GM23338 (cell line): Measurements from ENCODE around the gene MEGF10. TPM values are rescaled to one million over a fixed set of nuclear protein-coding genes. Genes with fewer than 3 reads are reported as not detected.

Experiments
- ATAC-seq: fragments of 200-7000 bp; cut with Tn5 transposase; 3 replicates; pipeline ENCODE4 v1.9.1; 2020
- DNase-seq: peaks from one replicate; pipeline ENCODE4 v3.0.0-alpha.2; 2015; ENCODE audit warnings: low spot score
- H2AFZ ChIP-seq: fragments of 200-600 bp; sonication (generic); 2 replicates; pipeline ENCODE4 v1.8.0; 2016; ENCODE audit warnings: antibody characterized with exemption, mild to moderate bottlenecking, moderate library complexity
- H3F3A ChIP-seq: fragments of 200-600 bp; sonication (generic); replicated peaks from 2 replicates; pipeline ENCODE4 v1.8.0; 2017; ENCODE audit warnings: antibody characterized with exemption, mixed run types, low read depth
- H3K27ac ChIP-seq: fragments of 200-600 bp; sonication (generic); 2 replicates; pipeline ENCODE4 v1.6.1; 2016; ENCODE audit warnings: low read depth
- H3K27me3 ChIP-seq: fragments of 200-600 bp; sonication (generic); 2 replicates; pipeline ENCODE4 v1.8.0; 2016; ENCODE audit warnings: mild to moderate bottlenecking, mixed run types, moderate library complexity; ENCODE audit not compliant: insufficient read depth
- H3K36me3 ChIP-seq: fragments of 200-600 bp; sonication (generic); 2 replicates; pipeline ENCODE4 v1.8.0; 2016; ENCODE audit warnings: mild to moderate bottlenecking; ENCODE audit not compliant: insufficient read depth
- H3K4me1 ChIP-seq: fragments of 200-600 bp; sonication (generic); 2 replicates; pipeline ENCODE4 v1.8.0; 2016; ENCODE audit warnings: mild to moderate bottlenecking, moderate library complexity; ENCODE audit not compliant: insufficient read depth
- H3K4me2 ChIP-seq: fragments of 200-600 bp; sonication (generic); 2 replicates; pipeline ENCODE4 v1.7.1; 2017; ENCODE audit warnings: mixed run types
- H3K4me3 ChIP-seq: fragments of 200-600 bp; sonication (generic); 2 replicates; pipeline ENCODE4 v1.6.1; 2016; ENCODE audit warnings: mixed run types
- H3K79me2 ChIP-seq: fragments of 200-600 bp; sonication (generic); replicated peaks from 2 replicates; pipeline ENCODE4 v1.8.0; 2017; ENCODE audit warnings: mild to moderate bottlenecking; ENCODE audit not compliant: insufficient read depth
- H3K9me2 ChIP-seq: fragments of 200-600 bp; sonication (generic); 2 replicates; pipeline ENCODE4 v1.8.0; 2017; ENCODE audit not compliant: insufficient read depth
- H4K20me1 ChIP-seq: fragments of 200-600 bp; sonication (generic); replicated peaks from 2 replicates; pipeline ENCODE4 v1.8.0; 2017; ENCODE audit warnings: mild to moderate bottlenecking; ENCODE audit not compliant: insufficient read depth
- H3K27ac Mint-ChIP-seq: 2 replicates; pipeline ENCODE4 v1.8.0; 2020; ENCODE audit warnings: inconsistent platforms, mild to moderate bottlenecking, moderate library complexity, mixed read lengths
- H3K27me3 Mint-ChIP-seq: 3 replicates; pipeline ENCODE4 v1.8.0; 2022; ENCODE audit warnings: low read depth, mild to moderate bottlenecking, moderate library complexity, mixed read lengths, inconsistent platforms; ENCODE audit not compliant: insufficient read depth, poor library complexity
- H3K36me3 Mint-ChIP-seq: 3 replicates; pipeline ENCODE4 v1.8.0; 2021; ENCODE audit warnings: low read depth, mild to moderate bottlenecking, inconsistent platforms, moderate library complexity, mixed read lengths
- H3K4me1 Mint-ChIP-seq: 3 replicates; pipeline ENCODE4 v1.8.0; 2020; ENCODE audit warnings: mild to moderate bottlenecking, inconsistent platforms, mixed read lengths
- H3K4me3 Mint-ChIP-seq: 3 replicates; pipeline ENCODE4 v1.8.0; 2021; ENCODE audit warnings: moderate library complexity, mild to moderate bottlenecking, inconsistent platforms, mixed read lengths
- H3K9me3 Mint-ChIP-seq: 3 replicates; pipeline ENCODE4 v1.8.0; 2020; ENCODE audit warnings: moderate library complexity, mild to moderate bottlenecking, inconsistent platforms, mixed read lengths
- CREB1 ChIP-seq: fragments of 250-450 bp; sonication (Bioruptor Pico); IDR thresholded peaks from 2 replicates; pipeline ENCODE4 v1.5.0; 2020; ENCODE audit warnings: low read depth, mild to moderate bottlenecking, moderate library complexity
- CTCF ChIP-seq, 2 experiments: fragments of 200-600 bp in 1 of 2; sonication (generic) in 1 of 2; conservative IDR thresholded peaks; 2 replicates each; pipeline versions ENCODE4 v1.5.1 to v1.6.1; 2016 to 2017; ENCODE audit warnings: antibody characterized with exemption in 2 of 2, low read depth in 2 of 2, mild to moderate bottlenecking in 2 of 2, moderate library complexity in 1 of 2
- NANOG ChIP-seq: IDR thresholded peaks from 2 replicates; pipeline ENCODE4 v1.6.1; 2016; ENCODE audit warnings: antibody characterized with exemption, borderline replicate concordance
- STAT1 ChIP-seq: IDR thresholded peaks from one replicate; pipeline ENCODE4 v1.6.1; 2016; ENCODE audit warnings: antibody characterized with exemption; ENCODE audit not compliant: unreplicated experiment
- ZNF331 ChIP-seq: fragments of 250-450 bp; sonication (Bioruptor Pico); IDR thresholded peaks from 2 replicates; pipeline ENCODE4 v1.5.0; 2020; ENCODE audit warnings: low read depth, mild to moderate bottlenecking, moderate library complexity
- polyA plus RNA-seq: library from polyadenylated mRNA; unstranded; fragments of >200 nt; fragmentation: Nextera tagmentation; extraction: Ambion mirVana; gene quantifications from 2 replicates; pipeline ENCODE4 v1.2.1, GENCODE V29; 2016
- total RNA-seq: library from RNA; depleted of rRNA; stranded (reverse); fragments of >200 nt; shearing (Covaris generic); gene quantifications from 2 replicates; pipeline ENCODE4 v1.2.3, GENCODE V29; 2014
- TF ChIP-seq, protein P1 (sequence below): fragments of 250-450 bp; sonication (Bioruptor Pico); IDR thresholded peaks from 2 replicates; pipeline ENCODE4 v1.5.0; 2020; ENCODE audit warnings: mild to moderate bottlenecking, moderate library complexity

MEGF10 gene
- total and polyA plus RNA-seq, 2 experiments from 2014 or later: 4.5 to 28.3 TPM

GRCh38 chr5:127406326-127407121 lies 115.9 kb downstream of the MEGF10 start:
- H3K9me3 Mint-ChIP-seq: no peaks in the 10 kb centered on the region

More at GRCh38 chr5:127406326-127407121, 115.9 kb downstream of the MEGF10 start:
- Mint-ChIP-seq H3K4me1 (peaks cover 25% of the 10 kb centered on the region), H3K4me3 (0 out of 3 replicates have a peak overlapping the region, but pooled peaks have one; percentile 32), H3K27me3 (no peaks in the 10 kb centered on the region), H3K36me3 (peaks cover 22% of the 10 kb centered on the region), H3K27ac (peak overlapping the region; percentile 65)
- Histone ChIP-seq H3F3A (no peaks in the 10 kb centered on the region), H3K9me2 (no peaks in the 10 kb centered on the region), H3K4me3 (no peak overlapping the region), H2AFZ (no peak overlapping the region), H3K4me1 (peaks cover 13% of the 10 kb centered on the region), H3K79me2 (no peaks in the 10 kb centered on the region), H3K27me3 (no peaks in the 10 kb centered on the region), H3K27ac (peak overlapping the region; percentile 30; the same call in 1 of the 2 replicates), H3K4me2 (peak overlapping the region; percentile 10), H4K20me1 (no peaks in the 10 kb centered on the region), H3K36me3 (no peaks in the 10 kb centered on the region)
- DNase-seq (peak; percentile 55), ATAC-seq (peak; percentile 83)
- TF ChIP-seq, protein P1, sequence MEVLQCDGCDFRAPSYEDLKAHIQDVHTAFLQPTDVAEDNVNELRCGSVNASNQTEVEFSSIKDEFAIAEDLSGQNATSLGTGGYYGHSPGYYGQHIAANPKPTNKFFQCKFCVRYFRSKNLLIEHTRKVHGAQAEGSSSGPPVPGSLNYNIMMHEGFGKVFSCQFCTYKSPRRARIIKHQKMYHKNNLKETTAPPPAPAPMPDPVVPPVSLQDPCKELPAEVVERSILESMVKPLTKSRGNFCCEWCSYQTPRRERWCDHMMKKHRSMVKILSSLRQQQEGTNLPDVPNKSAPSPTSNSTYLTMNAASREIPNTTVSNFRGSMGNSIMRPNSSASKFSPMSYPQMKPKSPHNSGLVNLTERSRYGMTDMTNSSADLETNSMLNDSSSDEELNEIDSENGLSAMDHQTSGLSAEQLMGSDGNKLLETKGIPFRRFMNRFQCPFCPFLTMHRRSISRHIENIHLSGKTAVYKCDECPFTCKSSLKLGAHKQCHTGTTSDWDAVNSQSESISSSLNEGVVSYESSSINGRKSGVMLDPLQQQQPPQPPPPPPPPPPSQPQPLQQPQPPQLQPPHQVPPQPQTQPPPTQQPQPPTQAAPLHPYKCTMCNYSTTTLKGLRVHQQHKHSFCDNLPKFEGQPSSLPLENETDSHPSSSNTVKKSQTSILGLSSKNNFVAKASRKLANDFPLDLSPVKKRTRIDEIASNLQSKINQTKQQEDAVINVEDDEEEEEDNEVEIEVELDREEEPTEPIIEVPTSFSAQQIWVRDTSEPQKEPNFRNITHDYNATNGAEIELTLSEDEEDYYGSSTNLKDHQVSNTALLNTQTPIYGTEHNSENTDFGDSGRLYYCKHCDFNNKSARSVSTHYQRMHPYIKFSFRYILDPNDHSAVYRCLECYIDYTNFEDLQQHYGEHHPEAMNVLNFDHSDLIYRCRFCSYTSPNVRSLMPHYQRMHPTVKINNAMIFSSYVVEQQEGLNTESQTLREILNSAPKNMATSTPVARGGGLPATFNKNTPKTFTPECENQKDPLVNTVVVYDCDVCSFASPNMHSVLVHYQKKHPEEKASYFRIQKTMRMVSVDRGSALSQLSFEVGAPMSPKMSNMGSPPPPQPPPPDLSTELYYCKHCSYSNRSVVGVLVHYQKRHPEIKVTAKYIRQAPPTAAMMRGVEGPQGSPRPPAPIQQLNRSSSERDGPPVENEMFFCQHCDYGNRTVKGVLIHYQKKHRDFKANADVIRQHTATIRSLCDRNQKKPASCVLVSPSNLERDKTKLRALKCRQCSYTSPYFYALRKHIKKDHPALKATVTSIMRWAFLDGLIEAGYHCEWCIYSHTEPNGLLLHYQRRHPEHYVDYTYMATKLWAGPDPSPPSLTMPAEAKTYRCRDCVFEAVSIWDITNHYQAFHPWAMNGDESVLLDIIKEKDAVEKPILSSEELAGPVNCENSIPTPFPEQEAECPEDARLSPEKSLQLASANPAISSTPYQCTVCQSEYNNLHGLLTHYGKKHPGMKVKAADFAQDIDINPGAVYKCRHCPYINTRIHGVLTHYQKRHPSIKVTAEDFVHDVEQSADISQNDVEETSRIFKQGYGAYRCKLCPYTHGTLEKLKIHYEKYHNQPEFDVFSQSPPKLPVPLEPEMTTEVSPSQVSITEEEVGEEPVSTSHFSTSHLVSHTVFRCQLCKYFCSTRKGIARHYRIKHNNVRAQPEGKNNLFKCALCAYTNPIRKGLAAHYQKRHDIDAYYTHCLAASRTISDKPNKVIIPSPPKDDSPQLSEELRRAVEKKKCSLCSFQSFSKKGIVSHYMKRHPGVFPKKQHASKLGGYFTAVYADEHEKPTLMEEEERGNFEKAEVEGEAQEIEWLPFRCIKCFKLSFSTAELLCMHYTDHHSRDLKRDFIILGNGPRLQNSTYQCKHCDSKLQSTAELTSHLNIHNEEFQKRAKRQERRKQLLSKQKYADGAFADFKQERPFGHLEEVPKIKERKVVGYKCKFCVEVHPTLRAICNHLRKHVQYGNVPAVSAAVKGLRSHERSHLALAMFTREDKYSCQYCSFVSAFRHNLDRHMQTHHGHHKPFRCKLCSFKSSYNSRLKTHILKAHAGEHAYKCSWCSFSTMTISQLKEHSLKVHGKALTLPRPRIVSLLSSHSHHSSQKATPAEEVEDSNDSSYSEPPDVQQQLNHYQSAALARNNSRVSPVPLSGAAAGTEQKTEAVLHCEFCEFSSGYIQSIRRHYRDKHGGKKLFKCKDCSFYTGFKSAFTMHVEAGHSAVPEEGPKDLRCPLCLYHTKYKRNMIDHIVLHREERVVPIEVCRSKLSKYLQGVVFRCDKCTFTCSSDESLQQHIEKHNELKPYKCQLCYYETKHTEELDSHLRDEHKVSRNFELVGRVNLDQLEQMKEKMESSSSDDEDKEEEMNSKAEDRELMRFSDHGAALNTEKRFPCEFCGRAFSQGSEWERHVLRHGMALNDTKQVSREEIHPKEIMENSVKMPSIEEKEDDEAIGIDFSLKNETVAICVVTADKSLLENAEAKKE: no peak
- no peak for TF ChIP-seq STAT1
- TF ChIP-seq NANOG: no peak
- TF ChIP-seq CREB1 (CRISPR knock-in tag): no peak
- TF ChIP-seq CTCF (conservative IDR thresholded peaks at IDR 0.05; ENCODE audit: low read depth in 2 of 2): no peak
- TF ChIP-seq ZNF331: no peak
